HAP-1 (cell line): ENCODE results near the gene NR2F6.

Experiments used
- DNase-seq, 2 experiments: peaks; one replicate each; pipeline ENCODE4 v3.0.0-alpha.2; 2016 to 2020; ENCODE audit warnings: low spot score in 2 of 2
- H3K27me3 ChIP-seq: fragments of 250-450 bp; sonication (Bioruptor Pico); 2 replicates; pipeline ENCODE4 v1.5.1; 2020; ENCODE audit warnings: low read depth, mild to moderate bottlenecking, moderate library complexity
- H3K36me3 ChIP-seq: fragments of 250-450 bp; sonication (Bioruptor Pico); replicated peaks from 2 replicates; pipeline ENCODE4 v1.5.1; 2020; ENCODE audit warnings: mild to moderate bottlenecking
- H3K4me1 ChIP-seq: fragments of 250-450 bp; sonication (Bioruptor Pico); 2 replicates; pipeline ENCODE4 v1.5.1; 2020; ENCODE audit warnings: mild to moderate bottlenecking
- H3K4me3 ChIP-seq: fragments of 250-450 bp; sonication (Bioruptor Pico); 2 replicates; pipeline ENCODE4 v1.5.1; 2020; ENCODE audit warnings: mild to moderate bottlenecking, moderate library complexity
- H3K9me3 ChIP-seq: fragments of 250-450 bp; sonication (Bioruptor Pico); 2 replicates; pipeline ENCODE4 v1.5.1; 2020; ENCODE audit warnings: mild to moderate bottlenecking, moderate library complexity
- in situ Hi-C: fragments of 300-500 bp; cut with MboI; formaldehyde crosslinking; loops from 3 replicates; pipeline ENCODE4 v1.14.3; 2020; ENCODE audit warnings: low sequenced_read_pairs, inconsistent platforms, mixed read lengths

The NR2F6 gene

DNA sequence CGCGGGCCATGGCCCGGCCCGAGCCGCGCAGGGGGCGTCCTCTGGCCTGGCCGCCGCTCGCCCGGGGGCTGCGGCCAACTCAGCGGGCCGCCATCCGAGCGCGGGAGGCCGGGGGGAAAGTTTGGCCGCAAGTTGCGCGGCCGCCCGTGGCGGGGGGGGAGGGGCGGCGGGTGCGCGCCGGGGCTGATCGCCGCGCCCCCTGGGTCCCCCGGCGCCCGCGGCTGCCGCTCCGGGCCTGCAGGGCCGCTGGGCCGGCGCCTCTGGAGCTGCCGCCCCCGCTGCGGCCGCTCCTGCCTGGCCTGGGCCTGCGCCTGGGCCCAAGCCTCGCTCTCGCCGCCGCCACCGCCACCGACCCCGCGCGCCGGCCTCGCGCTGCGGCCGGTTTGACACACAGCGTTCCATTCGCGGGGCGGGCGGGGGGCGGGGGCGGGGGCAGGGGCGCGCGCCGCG lies at the start of gene NR2F6:
TSS of gene NR2F6 (minus strand) at position 385 of the 450 bp plus-strand sequence. CDS start 699 bp downstream, outside the sequence.
- peaks cover 29% of the 10 kb centered on the region for H3K4me1 ChIP-seq
- H3K27me3 ChIP-seq: no peaks in the 10 kb centered on the region
- peak within 1 kb of the TSS; percentile 82 for H3K4me3 ChIP-seq
- peak in 1 of 2 experiments; percentile 9 for DNase-seq
- no peaks in the 10 kb centered on the region for H3K9me3 ChIP-seq
- in situ Hi-C loops: no loop called here
- H3K36me3 ChIP-seq: peaks cover 4% of the 10 kb centered on the region

- Histone ChIP-seq H3K27me3 (no peaks in the 10 kb centered on the region), H3K4me1 (peaks cover 8% of the 10 kb centered on the region), H3K36me3 (peaks cover 12% of the 10 kb centered on the region), H3K4me3 (no peak overlapping the region), H3K9me3 (peaks cover 4% of the 10 kb centered on the region; the same call in 1 of the 2 replicates)
- peak in 1 of 2 experiments; percentile 83 for DNase-seq
- in situ Hi-C loops: no loop called here
These were observed 48.6 kb upstream of the NR2F6 start for GRCh38 chr19:17294051-17294891.

GRCh38 chr19:17293605-17294004 lies 47.9 kb upstream of the NR2F6 start:
- Histone ChIP-seq H3K9me3 (peaks cover 4% of the 10 kb centered on the region; the same call in 1 of the 2 replicates), H3K4me3 (no peak overlapping the region), H3K27me3 (no peaks in the 10 kb centered on the region), H3K36me3 (peaks cover 12% of the 10 kb centered on the region), H3K4me1 (peaks cover 8% of the 10 kb centered on the region)
- in situ Hi-C loops: no loop called here
- no peak for DNase-seq

- Histone ChIP-seq H3K9me3 (no peaks in the 10 kb centered on the region), H3K4me3 (peak overlapping the region; percentile 43), H3K27me3 (no peaks in the 10 kb centered on the region), H3K4me1 (peaks cover 8% of the 10 kb centered on the region), H3K36me3 (peaks cover 8% of the 10 kb centered on the region)
- DNase-seq: peak; percentile 86 to 92
- in situ Hi-C loops: no loop called here
These were observed 46.8 kb upstream of the NR2F6 start for GRCh38 chr19:17292301-17293074.

GRCh38 chr19:17289489-17289888 lies 43.8 kb upstream of the NR2F6 start:
- in situ Hi-C loops: no loop called here

GRCh38 chr19:17286752-17287151 lies 41.0 kb upstream of the NR2F6 start:
- H3K9me3 ChIP-seq: no peaks in the 10 kb centered on the region
- peaks cover 36% of the 10 kb centered on the region for H3K36me3 ChIP-seq
- in situ Hi-C loops: no loop called here

More at GRCh38 chr19:17289489-17289888, 43.8 kb upstream of the NR2F6 start:
- peaks cover 25% of the 10 kb centered on the region for H3K36me3 ChIP-seq
- H3K9me3 ChIP-seq: no peaks in the 10 kb centered on the region
- DNase-seq: peak; percentile 53 to 93
- H3K4me3 ChIP-seq: no peak overlapping the region
- H3K4me1 ChIP-seq: peaks cover 8% of the 10 kb centered on the region
- H3K27me3 ChIP-seq: no peaks in the 10 kb centered on the region

GRCh38 chr19:17286263-17286662 lies 40.5 kb upstream of the NR2F6 start:
- Histone ChIP-seq H3K36me3 (peaks cover 37% of the 10 kb centered on the region), H3K9me3 (no peaks in the 10 kb centered on the region), H3K4me1 (peaks cover 11% of the 10 kb centered on the region), H3K4me3 (no peak overlapping the region), H3K27me3 (no peaks in the 10 kb centered on the region)
- in situ Hi-C loops: no loop called here
- DNase-seq: no peak

More at GRCh38 chr19:17286752-17287151, 41.0 kb upstream of the NR2F6 start:
- Histone ChIP-seq H3K27me3 (no peaks in the 10 kb centered on the region), H3K4me3 (no peak overlapping the region), H3K4me1 (peaks cover 6% of the 10 kb centered on the region)
- no peak for DNase-seq

DNA sequence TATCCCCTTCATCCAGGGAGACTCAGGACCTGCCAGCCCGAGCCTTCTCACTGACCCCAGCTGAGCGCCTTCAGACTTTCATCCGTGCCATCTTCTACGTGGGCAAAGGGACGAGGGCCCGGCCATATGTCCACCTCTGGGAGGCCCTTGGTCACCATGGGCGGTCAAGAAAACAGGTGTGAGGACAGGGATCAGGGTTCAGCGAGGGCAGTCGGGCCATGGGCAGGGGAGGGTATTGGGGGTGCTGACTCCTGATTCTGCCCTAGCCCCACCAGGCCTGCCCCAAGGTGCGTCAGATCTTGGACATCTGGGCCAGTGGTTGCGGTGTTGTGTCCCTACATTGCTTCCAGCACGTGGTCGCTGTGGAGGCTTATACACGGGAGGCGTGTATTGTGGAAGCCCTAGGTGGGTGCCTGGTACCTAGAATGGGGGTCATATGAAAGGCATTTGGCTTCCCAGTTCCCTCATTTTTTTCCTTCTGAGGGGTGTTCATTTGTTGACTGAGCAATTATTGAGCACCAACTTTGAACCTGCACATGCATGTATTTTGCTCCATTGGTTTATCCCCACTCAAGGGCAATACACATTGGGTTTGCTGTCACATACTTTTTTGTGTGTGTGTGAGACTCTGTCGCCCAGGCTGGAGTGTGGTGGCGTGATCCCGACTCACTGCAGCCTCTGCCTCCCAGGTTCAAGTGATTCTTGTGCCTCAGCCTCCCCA lies 39.9 kb upstream of the NR2F6 start:
- Histone ChIP-seq H3K4me1 (peaks cover 15% of the 10 kb centered on the region), H3K36me3 (peaks cover 40% of the 10 kb centered on the region), H3K9me3 (no peaks in the 10 kb centered on the region), H3K4me3 (no peak overlapping the region), H3K27me3 (no peaks in the 10 kb centered on the region)
- no peak for DNase-seq
- in situ Hi-C loops: no loop called here

- in situ Hi-C loops: loop anchor here (5.0 kb wide), 1 partner anchor 216 kb away; no protein-coding TSS in a partner anchor
- DNase-seq: no peak
- Histone ChIP-seq H3K9me3 (no peaks in the 10 kb centered on the region), H3K27me3 (no peaks in the 10 kb centered on the region), H3K4me3 (no peak overlapping the region), H3K4me1 (peaks cover 15% of the 10 kb centered on the region), H3K36me3 (peaks cover 49% of the 10 kb centered on the region)
These were observed 37.8 kb upstream of the NR2F6 start for GRCh38 chr19:17283504-17283996.

GRCh38 chr19:17282488-17283125 lies 36.9 kb upstream of the NR2F6 start:
- in situ Hi-C loops: loop anchor here (5.0 kb wide), 1 partner anchor 215 kb away; no protein-coding TSS in a partner anchor
- Histone ChIP-seq H3K4me1 (peaks cover 15% of the 10 kb centered on the region), H3K36me3 (peaks cover 54% of the 10 kb centered on the region), H3K27me3 (no peaks in the 10 kb centered on the region), H3K9me3 (no peaks in the 10 kb centered on the region), H3K4me3 (peak overlapping the region; percentile 59)
- DNase-seq: peak; percentile 78 to 94

- H3K4me1 ChIP-seq: peaks cover 15% of the 10 kb centered on the region
- DNase-seq: peak; percentile 36 to 84
- in situ Hi-C loops: loop anchor here (5.0 kb wide), 1 partner anchor 214 kb away; no protein-coding TSS in a partner anchor
- peak within 1 kb of the TSS; percentile 59 for H3K4me3 ChIP-seq
- H3K36me3 ChIP-seq: peaks cover 62% of the 10 kb centered on the region
- no peaks in the 10 kb centered on the region for H3K27me3 ChIP-seq
- H3K9me3 ChIP-seq: no peaks in the 10 kb centered on the region
These were observed 35.9 kb upstream of the NR2F6 start, which contains the start of gene ANKLE1 for GRCh38 chr19:17281391-17282304. Gene ANKLE1 (plus strand): TSS chr19:17281901. CDS start chr19:17281921, 20 bp downstream.

DNA sequence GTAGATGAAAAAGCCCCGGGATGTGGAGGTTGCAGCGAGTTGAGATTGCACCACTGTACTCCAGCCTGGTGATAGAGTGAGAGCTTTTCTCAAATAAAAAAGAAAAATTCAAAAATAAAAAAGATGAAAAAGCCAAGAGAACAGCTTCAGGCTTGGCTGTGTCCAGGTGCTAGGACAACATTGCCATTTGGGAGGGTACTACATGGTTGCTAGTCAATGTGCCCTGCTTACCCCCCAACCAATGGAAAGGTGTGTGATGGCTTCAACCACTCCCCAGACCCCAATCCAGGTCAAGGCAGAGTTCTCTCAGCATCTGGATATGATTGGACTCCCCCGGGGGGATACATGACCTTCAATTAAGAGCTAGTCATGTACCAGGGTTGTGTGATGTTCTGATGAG lies 33.7 kb upstream of the NR2F6 start:
- no peaks in the 10 kb centered on the region for H3K27me3 ChIP-seq
- no peak overlapping the region for H3K4me3 ChIP-seq
- DNase-seq: no peak
- peaks cover 15% of the 10 kb centered on the region for H3K4me1 ChIP-seq
- peaks cover 64% of the 10 kb centered on the region for H3K36me3 ChIP-seq
- in situ Hi-C loops: no loop called here
- no peaks in the 10 kb centered on the region for H3K9me3 ChIP-seq
